Stimulated activated CD4-positive, alpha-beta T cell treated with anti-CD3 and anti-CD28 coated beads, Interleukin-2, amount 100 ng/mL, for 24 hours (primary cell): ENCODE measurements around the gene CAMK2B.
A peak's percentile ranks its signal among the peaks of the same experiment; 100 is the strongest.

Experiments
- DNase-seq, 2 donors: peaks; one replicate each; pipeline ENCODE4 v3.0.0-alpha.2; 2020

The CAMK2B gene

DNA sequence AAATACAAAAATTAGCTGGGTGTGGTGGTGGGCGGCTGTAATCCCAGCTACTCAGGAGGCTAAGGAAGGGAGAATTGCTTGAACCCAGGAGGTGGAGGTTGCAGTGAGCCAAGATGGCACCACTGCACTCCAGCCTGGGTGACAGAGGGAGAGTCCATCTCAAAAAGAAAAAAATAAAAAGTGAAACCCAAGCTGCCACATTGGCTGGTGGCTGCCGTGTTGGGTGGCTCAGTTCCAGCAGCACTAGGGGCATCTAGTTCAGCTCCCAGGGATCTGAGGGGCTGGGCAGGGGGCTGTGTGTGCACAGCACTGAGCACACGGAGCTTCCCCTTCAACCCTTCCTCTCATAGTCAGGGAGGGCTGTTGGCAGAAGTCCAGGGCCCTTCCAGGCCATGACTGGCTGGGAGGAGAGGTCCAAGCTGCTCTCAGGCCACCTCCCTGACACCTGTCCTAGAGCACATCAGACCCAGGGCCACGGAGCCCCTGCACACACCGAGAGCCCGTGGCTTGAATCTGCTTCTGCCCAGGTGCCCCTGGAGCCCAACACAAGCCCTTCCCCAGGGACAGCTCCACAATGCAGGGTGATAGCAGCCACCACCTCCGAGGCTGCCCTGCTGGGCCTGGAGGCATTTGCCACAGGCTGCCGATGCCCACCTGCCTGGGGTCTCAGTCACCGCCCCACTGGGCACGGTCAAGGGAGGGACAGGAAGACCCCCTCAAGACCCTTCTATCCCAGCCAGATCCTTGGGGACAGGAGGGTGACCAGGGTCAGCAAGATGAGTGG is 77.3 kb downstream of the CAMK2B start:
- no peak for DNase-seq

DNA sequence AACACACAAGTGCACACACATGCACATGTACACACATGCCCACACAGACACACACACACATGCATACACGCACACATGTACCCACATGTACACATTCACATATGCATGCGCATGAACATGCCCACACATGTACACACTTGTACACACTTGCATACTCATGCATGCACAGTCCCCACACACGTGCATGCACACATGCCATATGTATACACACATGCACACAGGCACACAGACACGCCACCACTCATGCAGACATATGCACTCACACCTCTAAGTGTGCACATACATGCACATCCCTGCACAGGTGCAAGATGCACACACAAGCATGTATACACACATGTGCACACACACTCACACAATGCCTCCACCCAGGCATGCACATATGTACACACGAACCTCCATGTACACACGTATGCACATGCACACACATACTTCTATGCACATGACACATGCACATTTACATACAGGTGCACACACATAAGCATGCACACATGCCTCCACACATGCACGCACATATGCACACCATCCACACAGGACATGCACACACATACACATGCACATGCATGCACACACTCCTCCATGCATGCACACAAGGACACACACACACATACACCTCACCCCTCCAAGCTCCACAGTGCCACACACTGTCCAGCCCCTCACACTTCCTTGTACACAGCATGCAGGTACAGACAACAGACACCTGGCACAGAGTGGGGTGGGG is 78.8 kb downstream of the CAMK2B start:
- no peak for DNase-seq

DNA sequence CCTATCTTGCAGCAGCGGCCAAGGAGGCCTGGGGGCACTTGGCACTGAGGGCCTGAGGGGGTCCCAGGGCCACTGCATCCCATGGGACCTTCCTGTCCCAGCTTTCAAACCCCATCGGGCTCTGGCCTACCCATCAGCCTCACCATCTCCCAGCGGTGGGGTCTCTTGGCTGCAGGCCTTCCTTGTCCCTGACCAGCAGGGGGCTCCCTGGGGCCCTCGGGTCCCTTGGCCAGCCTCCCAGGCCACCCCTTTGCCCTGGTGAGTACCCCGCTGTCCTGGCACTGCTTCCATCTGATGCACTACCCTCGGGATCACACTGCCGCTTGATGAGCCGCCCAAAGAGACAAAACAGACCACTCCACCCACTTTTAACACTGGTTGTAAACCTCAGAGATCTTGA is 81.1 kb downstream of the CAMK2B start:
- peak; percentile 56 to 59 for DNase-seq

DNA sequence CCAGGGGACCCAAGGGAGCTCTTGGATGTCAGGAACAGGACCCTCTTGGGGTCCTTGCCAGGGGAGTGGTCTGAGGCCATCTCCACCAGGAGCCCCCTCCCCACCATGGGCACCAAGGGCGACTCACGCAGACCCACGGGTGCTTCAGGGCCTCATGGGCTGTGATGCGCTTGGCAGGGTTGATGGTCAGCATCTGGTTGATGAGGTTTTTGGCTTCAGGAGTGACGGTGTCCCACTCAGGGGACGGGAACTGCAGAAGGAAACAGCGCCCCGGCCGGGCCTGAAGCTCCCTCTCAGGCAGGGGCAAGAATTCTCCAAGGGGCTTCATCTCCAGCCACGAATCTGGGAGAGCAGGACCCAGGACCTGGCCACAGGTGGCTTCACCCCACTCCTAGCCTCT is 83.3 kb downstream of the CAMK2B start:
- DNase-seq = no peak

GRCh38 chr7:44240983-44241510 is 84.3 kb downstream of the CAMK2B start:
- DNase-seq = peak; percentile 65 to 70

GRCh38 chr7:44240376-44240775 is 85.0 kb downstream of the CAMK2B start:
- no peak for DNase-seq

GRCh38 chr7:44239361-44239760 is 86.0 kb downstream of the CAMK2B start:
- no peak for DNase-seq

DNA sequence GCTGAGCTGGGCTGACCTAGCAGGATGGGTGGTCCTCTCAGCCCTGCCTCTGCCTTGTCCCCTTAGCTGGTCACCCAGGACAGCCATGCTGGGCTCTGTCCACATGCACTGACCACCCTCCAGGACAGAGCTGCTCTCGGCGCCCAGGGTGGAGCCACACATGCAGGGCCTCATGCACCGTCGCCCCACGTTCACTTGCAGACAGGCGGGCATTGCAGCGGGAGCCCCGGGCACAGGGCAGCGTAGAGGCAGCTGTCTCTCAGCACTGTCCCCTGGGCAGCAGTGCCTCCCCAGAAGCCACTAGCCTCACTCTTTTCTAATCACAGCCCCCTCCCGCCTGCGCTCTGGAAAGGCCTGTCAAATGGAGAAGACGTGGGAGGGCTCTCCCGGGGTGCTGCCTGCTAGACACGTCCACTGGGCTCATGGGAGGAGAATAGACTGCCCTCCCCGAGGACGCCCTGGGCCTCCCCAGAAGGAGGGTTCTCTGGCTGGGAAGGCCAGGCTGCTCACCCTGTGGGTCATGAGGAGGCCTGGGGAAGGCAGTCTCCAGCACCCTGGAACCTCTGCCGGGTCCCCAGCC is 87.2 kb downstream of the CAMK2B start:
- no peak for DNase-seq

GRCh38 chr7:44237696-44238095 is 87.7 kb downstream of the CAMK2B start:
- no peak for DNase-seq

DNA sequence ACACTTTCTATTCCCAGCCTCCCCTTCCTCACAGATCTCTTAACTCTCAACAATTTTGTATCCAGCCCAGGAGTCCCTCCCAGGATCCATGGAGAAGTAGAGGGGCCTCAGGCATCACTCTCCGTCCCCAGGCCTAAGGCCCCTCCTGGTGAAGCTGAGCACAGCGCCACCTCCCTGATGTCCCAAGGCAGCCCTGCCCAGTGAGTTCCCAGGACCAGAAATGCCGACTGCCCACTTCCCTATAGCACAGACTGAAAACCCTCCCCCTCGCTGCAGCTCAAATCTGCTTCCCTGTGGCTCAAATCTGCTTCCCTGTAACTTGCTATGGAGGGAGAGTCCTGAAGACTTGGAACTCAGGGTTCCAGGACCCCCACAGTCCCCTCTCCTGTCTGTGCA is 89.1 kb downstream of the CAMK2B start:
- no peak for DNase-seq

GRCh38 chr7:44235582-44236332 is 89.6 kb downstream of the CAMK2B start:
- DNase-seq = no peak

DNA sequence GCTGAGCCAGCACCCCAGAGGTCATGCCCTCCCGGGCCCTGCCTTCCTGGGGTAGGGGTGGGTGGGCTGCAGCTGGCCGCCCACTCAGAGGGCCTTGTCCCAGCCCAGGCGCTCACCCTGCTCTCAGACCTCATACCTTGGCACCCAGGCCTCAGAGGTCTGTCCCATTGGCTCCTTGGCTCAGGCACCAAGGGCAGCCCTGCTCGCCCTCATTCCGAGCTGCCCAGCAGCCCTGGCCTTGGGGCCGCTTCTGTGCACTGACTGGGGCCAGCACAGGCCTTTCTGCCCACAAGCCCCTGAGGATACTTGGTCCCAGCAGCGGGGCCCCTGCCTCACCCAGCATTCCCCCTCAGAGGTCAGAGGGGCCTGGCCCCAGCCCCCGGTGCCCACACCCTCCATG is 90.3 kb downstream of the CAMK2B start:
- no peak for DNase-seq

DNA sequence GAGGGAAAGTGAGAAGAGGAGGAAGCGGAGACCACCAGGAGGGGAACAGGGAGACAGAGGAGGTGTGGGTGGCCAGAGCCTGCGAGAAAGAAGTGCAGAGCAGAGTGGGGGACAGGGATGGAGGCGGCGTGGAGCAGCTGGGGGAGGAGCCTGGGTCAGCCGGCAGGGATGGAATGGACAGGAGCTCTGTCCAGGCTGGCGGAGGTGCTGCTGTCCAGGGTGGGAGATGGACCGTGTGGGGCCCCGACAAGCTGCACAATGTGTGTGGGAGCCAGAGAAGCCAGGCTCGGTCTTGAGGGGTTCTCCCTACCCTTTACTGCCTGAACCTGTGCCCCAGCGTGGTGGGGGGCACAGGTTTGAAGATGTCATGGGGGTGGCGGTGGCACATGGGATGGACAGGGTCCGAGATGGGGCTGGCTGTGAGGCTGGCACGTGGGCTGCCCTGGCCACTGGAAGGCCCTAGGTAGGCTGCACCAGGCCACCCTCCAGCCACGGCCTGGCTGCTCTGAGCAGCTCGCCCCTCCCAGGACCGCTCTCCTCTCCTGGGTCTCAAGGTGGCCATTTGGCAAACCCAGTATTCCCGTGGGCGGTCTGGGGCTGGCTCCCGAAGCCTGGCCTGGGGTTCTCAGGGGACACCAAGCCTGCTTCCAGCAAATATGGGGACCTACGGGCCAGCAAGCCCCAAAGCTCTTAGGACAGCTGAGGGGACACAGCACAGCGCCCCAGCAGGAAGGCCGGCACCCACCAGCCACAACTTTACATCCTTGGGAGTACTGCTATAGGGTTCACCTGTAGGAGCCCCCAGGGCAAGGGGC is 92.3 kb downstream of the CAMK2B start:
- DNase-seq = no peak

DNA sequence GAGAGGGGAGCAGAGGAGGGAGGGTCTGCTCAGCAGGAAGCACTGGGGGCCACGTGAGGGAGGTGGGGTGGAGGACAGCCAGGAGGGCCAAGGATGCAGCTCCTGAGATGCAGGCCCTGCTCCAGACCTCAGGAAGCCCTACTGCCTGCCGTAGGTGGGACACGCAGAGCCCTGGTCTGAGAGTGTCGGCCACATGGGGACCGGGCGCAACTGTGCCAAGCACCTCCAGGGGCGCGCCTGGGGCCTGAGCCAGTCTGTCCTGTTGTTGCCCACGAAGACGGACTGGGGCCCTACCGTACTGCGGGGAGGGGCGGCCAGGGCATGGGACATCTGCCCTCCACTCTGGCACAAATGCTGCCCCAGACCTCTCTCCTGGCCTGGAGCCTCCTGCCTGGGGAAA is 93.0 kb downstream of the CAMK2B start:
- DNase-seq = no peak

GRCh38 chr7:44231088-44231487 is 94.3 kb downstream of the CAMK2B start:
- DNase-seq = no peak

DNA sequence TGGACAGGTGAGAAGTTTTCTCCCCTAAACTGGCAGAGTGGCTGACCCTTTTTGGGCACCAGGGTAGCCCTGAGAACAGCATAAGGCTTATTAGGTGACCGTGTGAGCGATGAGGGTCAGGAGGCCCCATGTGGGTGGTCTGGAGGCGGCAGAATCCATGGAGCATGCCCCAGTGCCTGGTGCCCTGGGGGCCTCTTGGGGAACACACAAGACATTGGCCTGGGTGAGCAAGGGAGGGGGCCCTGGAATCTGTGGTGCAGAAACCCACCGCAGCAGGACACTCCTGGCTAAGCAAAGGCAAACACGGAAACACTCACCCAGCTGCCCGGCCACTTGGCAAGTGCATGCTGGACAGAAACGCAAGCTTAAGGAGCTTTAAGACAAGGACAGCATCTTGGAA is 95.1 kb downstream of the CAMK2B start:
- no peak for DNase-seq

GRCh38 chr7:44229546-44230105 is 95.8 kb downstream of the CAMK2B start:
- DNase-seq = no peak

DNA sequence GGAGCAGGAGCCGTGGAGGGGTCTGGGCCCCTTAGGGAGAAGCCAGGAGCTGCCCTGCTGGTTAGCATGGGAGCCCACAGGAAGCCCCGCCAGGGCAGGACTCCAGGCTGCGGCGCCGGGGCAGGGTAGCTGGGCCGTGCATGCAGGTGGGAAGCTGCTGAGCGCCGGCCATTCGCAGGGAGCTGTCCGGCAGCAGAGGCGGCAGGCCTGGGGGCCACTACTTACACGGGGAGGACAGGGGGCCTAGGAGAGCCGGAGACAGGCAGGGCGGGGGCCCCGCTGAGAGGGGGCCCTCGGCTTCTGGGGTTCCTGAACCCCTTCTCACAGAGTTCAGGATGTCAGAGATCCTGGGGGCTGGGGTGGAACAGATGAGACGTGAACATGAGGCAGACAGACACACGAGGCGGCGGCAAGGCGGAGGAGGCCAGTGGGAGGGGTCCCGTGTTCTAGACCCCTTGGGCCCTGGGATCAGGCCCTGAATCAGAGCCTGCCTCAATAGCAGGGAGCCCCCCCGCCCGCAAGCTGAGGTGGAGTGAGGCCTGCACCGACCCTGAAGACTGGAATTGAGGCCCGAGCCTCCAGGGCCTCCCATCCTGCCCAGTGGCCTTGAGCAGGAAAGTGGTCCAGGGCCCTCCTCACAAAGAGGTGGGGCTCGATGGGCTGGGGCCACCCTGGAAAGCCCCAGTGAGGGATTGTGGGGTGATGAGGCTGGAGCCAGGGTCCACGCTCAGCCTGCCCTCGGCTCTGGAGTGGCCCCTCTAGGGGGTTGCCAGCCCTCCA is 96.6 kb downstream of the CAMK2B start:
- no peak for DNase-seq

GRCh38 chr7:44227911-44228310 is 97.5 kb downstream of the CAMK2B start:
- DNase-seq = no peak

GRCh38 chr7:44226396-44226753 is 99.0 kb downstream of the CAMK2B start:
- DNase-seq = no peak
